Esophagus muscularis mucosa (tissue), 4 donors: Measurements from ENCODE around the gene GTF2E1. TPM values are rescaled to one million over a fixed set of nuclear protein-coding genes. Genes with fewer than 3 reads are reported as not detected.

ENCODE experiments used
- DNase-seq: peaks from one replicate; pipeline ENCODE4 v3.0.0-alpha.2; 2017; ENCODE audit errors: extremely low spot score
- H3K27ac ChIP-seq, 4 donors: fragments of 200-600 bp; sonication (generic); replicated peaks in 1 of 4; 1 replicate in 3 of 4; 2 replicates in 1 of 4; pipeline ENCODE4 v1.5.1; 2016 to 2019; ENCODE audit warnings: mild to moderate bottlenecking in 1 of 4
- H3K27me3 ChIP-seq, 4 donors: fragments of 200-600 bp; sonication (generic); one replicate each; pipeline versions ENCODE4 v1.5.1 to v1.6.0; 2016 to 2019
- H3K36me3 ChIP-seq, 4 donors: fragments of 200-600 bp; sonication (generic); one replicate each; pipeline ENCODE4 v1.5.1; 2016 to 2019
- H3K4me1 ChIP-seq, 4 donors: fragments of 200-600 bp; sonication (generic); one replicate each; pipeline ENCODE4 v1.5.1; 2016 to 2019
- H3K4me3 ChIP-seq, 4 donors: fragments of 200-600 bp; sonication (generic); 1 replicate in 2 of 4; 2 replicates in 2 of 4; pipeline ENCODE4 v1.5.1; 2016 to 2019; ENCODE audit warnings: mild to moderate bottlenecking in 4 of 4, moderate library complexity in 1 of 4
- H3K9me3 ChIP-seq, 4 donors: fragments of 200-600 bp; sonication (generic); 1 replicate in 3 of 4; 2 replicates in 1 of 4; pipeline ENCODE4 v1.5.1; 2016 to 2019
- EP300 ChIP-seq: sonication (generic); formaldehyde crosslinking; IDR thresholded peaks from one replicate; pipeline ENCODE4 v1.6.1; 2017; ENCODE audit warnings: antibody characterized with exemption
- POLR2A ChIP-seq: fragments of 450-650 bp; IDR thresholded peaks from one replicate; pipeline ENCODE4 v1.6.1; 2017; ENCODE audit warnings: antibody characterized with exemption, moderate library complexity, mild to moderate bottlenecking, low read depth
- POLR2AphosphoS5 ChIP-seq, 2 donors: sonication (generic); formaldehyde crosslinking; IDR thresholded peaks; one replicate each; pipeline ENCODE4 v1.6.1; 2017; ENCODE audit warnings: antibody characterized with exemption in 2 of 2
- WGBS: methylation state at CpG from one replicate; pipeline ENCODE4 v1.1.5; 2018; 5-methylcytosine and 5-hydroxymethylcytosine counted together
- intact Hi-C: fragments of 100-400 bp; cut with DNase I; formaldehyde crosslinking; loops from one replicate; pipeline ENCODE4 v1.15.1; 2023
- total RNA-seq, 4 donors: library from RNA; depleted of rRNA; stranded (reverse); fragments of >200 nt; gene quantifications; one replicate each; pipeline versions ENCODE4 v1.1.0 to v1.2.1, GENCODE V29; 2016
- TF ChIP-seq, protein P1 (sequence below), 3 experiments: fragments of 200-600 bp in 2 of 3; fragments of 450-650 bp in 1 of 3; sonication (generic) in 2 of 3; IDR thresholded peaks; one replicate each; pipeline ENCODE4 v1.5.1; 2017 to 2019; ENCODE audit warnings: antibody characterized with exemption in 3 of 3, mild to moderate bottlenecking in 2 of 3, moderate library complexity in 1 of 3

Gene GTF2E1
- total RNA-seq, 4 donors from 2014 or later = 9.4 to 18.2 (median 13.9) TPM

DNA sequence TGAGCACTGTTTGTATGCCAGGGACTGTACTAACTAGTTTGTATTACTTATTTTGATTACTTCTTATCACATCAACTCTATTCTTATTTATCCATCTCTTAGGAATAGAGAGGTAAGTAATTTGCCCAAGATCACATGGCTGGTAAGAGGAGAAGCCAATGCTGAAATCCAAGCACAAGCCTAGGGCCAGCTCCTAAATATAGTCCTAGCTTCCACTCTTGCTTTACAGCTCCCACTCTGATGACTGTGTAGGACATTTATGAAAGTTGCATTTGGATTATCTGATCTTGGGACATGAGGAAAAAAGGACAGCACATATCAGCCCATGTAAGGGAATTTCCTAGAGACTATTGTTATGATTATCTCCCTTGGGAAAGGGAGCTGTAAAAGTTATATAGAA, 58.1 kb downstream of the GTF2E1 start:
- DNase-seq = no peak
- no peaks in the 10 kb centered on the region for H3K27me3 ChIP-seq
- H3K4me3 ChIP-seq = no peak overlapping the region
- no peak overlapping the region for H3K27ac ChIP-seq
- TF ChIP-seq POLR2AphosphoS5 (IDR thresholded peaks at IDR 0.05) (no peak), EP300 (no peak), POLR2A (no peak)
- TF ChIP-seq, protein P1, sequence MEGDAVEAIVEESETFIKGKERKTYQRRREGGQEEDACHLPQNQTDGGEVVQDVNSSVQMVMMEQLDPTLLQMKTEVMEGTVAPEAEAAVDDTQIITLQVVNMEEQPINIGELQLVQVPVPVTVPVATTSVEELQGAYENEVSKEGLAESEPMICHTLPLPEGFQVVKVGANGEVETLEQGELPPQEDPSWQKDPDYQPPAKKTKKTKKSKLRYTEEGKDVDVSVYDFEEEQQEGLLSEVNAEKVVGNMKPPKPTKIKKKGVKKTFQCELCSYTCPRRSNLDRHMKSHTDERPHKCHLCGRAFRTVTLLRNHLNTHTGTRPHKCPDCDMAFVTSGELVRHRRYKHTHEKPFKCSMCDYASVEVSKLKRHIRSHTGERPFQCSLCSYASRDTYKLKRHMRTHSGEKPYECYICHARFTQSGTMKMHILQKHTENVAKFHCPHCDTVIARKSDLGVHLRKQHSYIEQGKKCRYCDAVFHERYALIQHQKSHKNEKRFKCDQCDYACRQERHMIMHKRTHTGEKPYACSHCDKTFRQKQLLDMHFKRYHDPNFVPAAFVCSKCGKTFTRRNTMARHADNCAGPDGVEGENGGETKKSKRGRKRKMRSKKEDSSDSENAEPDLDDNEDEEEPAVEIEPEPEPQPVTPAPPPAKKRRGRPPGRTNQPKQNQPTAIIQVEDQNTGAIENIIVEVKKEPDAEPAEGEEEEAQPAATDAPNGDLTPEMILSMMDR (IDR thresholded peaks at IDR 0.05) = no peak
- intact Hi-C loops = no loop called here
- no peaks in the 10 kb centered on the region for H3K9me3 ChIP-seq
- no peaks in the 10 kb centered on the region for H3K4me1 ChIP-seq
- H3K36me3 ChIP-seq = no peaks in the 10 kb centered on the region

DNA sequence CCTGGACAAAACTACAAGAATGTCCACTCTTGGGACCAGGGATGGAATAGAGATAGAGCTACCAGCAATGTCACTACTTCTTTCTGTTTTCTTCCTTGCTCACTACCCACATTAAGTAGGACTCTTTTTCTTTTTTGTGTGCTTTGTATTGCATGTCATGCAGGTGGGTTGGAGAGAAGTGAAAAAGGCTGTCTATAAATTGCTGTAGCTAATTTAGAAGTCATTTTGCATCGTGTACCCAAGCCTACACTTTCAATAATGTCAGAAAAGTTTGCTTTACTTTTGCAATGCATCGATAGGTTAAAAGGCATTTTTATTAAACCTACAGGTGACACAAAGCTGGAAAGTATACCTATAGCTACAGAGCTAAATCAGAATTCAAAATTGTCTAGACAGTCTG, 58.9 kb downstream of the GTF2E1 start:
- no peaks in the 10 kb centered on the region for H3K9me3 ChIP-seq
- no peak for TF ChIP-seq EP300
- H3K4me3 ChIP-seq = no peak overlapping the region
- DNase-seq = no peak
- H3K27me3 ChIP-seq = no peaks in the 10 kb centered on the region
- no peaks in the 10 kb centered on the region for H3K36me3 ChIP-seq
- intact Hi-C loops = no loop called here
- no peak overlapping the region for H3K27ac ChIP-seq
- H3K4me1 ChIP-seq = no peaks in the 10 kb centered on the region
- 85% methylated on average over 2 of the region's 2 CpGs for WGBS

DNA sequence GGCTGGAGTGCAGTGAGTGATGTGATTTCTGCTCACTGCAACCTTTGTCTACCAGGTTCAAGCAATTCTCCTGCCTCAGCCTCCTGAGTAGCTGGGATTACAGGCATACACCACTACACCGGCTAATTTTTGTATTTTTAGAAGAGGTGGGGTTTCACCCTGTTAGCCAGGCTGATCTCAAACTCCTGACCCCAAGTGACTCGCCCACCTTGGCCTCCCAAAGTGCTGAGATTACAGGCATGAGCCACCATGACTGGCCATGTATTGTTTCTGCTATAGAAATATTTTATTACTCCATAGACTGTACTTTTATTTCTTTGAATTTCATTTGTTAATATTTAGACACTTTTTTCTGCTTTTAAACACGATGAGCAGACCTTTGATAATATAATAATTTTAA, 60.4 kb downstream of the GTF2E1 start:
- H3K36me3 ChIP-seq = no peaks in the 10 kb centered on the region
- no peak for DNase-seq
- intact Hi-C loops = no loop called here
- H3K27ac ChIP-seq = no peak overlapping the region
- no peaks in the 10 kb centered on the region for H3K4me1 ChIP-seq
- H3K4me3 ChIP-seq = no peak overlapping the region
- 55% methylated on average over 3 of the region's 3 CpGs for WGBS
- TF ChIP-seq, protein P1 (IDR thresholded peaks at IDR 0.05) = no peak
- no peak for TF ChIP-seq POLR2A
- no peaks in the 10 kb centered on the region for H3K9me3 ChIP-seq
- H3K27me3 ChIP-seq = no peaks in the 10 kb centered on the region

DNA sequence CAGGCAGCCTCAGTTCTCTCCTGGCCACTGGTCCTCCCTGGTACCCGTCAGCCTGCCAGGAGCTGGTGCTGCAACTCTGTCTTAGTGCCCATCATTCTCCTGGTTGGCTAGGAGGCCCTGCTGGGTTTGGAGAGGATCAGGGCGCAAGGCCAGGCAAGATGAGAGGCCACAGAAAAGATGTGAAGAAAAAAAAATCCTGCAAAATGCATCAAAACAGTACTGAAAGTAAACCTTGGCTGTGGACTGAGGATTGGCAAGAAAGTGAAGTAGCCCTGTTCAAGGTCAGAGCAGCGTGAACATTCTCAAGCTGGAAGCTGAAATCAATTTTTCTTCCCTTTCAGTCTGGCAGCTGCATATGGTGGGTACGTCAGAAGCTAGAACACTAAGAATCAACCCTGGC, 74.2 kb downstream of the GTF2E1 start:
- WGBS = 63% methylated on average over 4 of the region's 4 CpGs
- no peak overlapping the region for H3K27ac ChIP-seq

GRCh38 chr3:120820748-120821147, 78.2 kb downstream of the GTF2E1 start:
- H3K4me3 ChIP-seq = no peak overlapping the region
- H3K9me3 ChIP-seq = no peaks in the 10 kb centered on the region
- intact Hi-C loops = no loop called here
- no peaks in the 10 kb centered on the region for H3K36me3 ChIP-seq
- no peaks in the 10 kb centered on the region for H3K27me3 ChIP-seq
- H3K4me1 ChIP-seq = no peaks in the 10 kb centered on the region
- no peak overlapping the region for H3K27ac ChIP-seq
- no peak for TF ChIP-seq POLR2AphosphoS5 (IDR thresholded peaks at IDR 0.05)
- TF ChIP-seq POLR2A = no peak
- TF ChIP-seq, protein P1 (IDR thresholded peaks at IDR 0.05) = no peak
- TF ChIP-seq EP300 = no peak
- no peak for DNase-seq
- WGBS = 75% methylated on average over 3 of the region's 3 CpGs

More for the DNA sequence above, 74.2 kb downstream of the GTF2E1 start:
- Histone ChIP-seq H3K27me3 (no peaks in the 10 kb centered on the region), H3K4me1 (no peaks in the 10 kb centered on the region), H3K4me3 (no peak overlapping the region), H3K9me3 (no peaks in the 10 kb centered on the region), H3K36me3 (no peaks in the 10 kb centered on the region)
- intact Hi-C loops = no loop called here
- TF ChIP-seq POLR2A (no peak), EP300 (no peak)
- TF ChIP-seq, protein P1 (IDR thresholded peaks at IDR 0.05) = no peak
- no peak for DNase-seq
